Cardiac fibroblast (primary cell): ENCODE data around the gene S100A1.

ENCODE experiments used
- DNase-seq, 2 donors: peaks; one replicate each; pipeline versions ENCODE4 v3.0.0 to v3.0.0-alpha.2; 2010; ENCODE audit warnings: low read depth in 2 of 2
- H3K4me3 ChIP-seq, 2 donors: replicated peaks in 1 of 2; 1 replicate in 1 of 2; 2 replicates in 1 of 2; pipeline ENCODE4 v1.5.1; 2011; ENCODE audit warnings: low read depth in 2 of 2, low read length in 2 of 2, mild to moderate bottlenecking in 2 of 2, moderate library complexity in 1 of 2
- CTCF ChIP-seq: IDR thresholded peaks from one replicate; pipeline ENCODE4 v1.5.1; 2011; ENCODE audit warnings: low read depth, mild to moderate bottlenecking, low read length, inconsistent platforms

Gene S100A1

DNA sequence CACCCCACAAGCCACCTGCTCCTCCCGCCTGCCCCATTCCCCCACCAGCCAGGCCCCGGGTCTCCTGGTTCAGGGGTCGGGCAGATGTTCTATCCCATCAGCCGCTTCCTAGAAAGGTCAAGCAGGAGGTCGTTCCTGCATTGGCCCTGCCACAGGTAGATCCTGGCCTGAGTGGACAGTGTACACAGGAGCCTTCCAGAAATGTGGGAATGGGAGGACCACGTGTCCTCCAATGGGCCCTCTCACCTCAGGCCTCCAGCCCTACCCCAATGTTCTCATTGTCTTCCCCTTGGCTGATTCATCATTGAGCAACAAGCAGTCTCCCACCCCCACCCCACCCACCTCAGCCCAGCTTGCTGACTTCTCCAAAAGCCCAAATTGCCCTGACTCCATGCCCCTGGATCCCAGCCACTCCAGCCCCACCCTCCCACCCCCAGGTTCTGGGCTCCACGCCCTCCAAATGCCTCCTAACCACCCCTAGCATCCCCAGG, 17.4 kb upstream of the S100A1 start:
- peak in 1 of 2 donors; percentile 77 for DNase-seq
- H3K4me3 ChIP-seq, result peak overlapping the region; percentile 8 to 77
- no peak for TF ChIP-seq CTCF

- H3K4me3 ChIP-seq, result peak overlapping the region; percentile 71 to 77
- no peak for TF ChIP-seq CTCF
- no peak for DNase-seq
These were observed 16.9 kb upstream of the S100A1 start for GRCh38 chr1:153611356-153611755.

GRCh38 chr1:153612111-153612754, 16.0 kb upstream of the S100A1 start:
- DNase-seq, result no peak
- H3K4me3 ChIP-seq, result peak overlapping the region; percentile 71 to 77
- no peak for TF ChIP-seq CTCF

DNA sequence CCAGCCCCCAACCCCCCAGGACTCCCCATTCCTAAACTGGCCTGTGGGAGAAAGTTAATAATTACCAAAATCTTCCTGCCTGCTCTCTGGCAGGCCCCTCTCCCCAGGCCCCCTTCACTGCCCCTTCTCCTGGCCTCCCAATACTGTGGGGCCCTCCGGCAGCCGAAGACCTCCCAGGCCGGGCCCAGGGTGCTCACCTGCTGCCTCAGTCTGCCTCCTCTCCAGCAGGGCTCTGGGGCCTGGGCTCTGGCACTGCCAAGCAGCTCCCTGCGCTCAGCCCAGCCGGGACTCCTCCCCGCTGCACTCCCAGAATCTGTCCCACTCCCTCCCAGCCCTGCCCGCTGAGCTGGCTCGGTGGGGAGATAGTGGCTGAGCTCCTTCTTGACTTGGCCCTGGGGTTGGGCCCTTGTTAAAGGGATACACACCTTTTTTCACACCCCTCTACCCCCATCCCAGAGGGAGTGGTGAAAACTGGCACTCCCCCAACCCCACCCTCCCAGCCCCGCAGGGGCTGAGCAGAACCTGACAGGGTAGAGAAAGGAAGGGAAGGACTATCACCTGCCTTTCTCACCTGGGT, 15.4 kb upstream of the S100A1 start, which contains the start of gene S100A16:
Gene S100A16 (minus strand): TSS at position 383 of the 577 bp plus-strand sequence. CDS start 4,986 bp downstream, outside the sequence.
- peak; percentile 51 to 79 for DNase-seq
- no peak for TF ChIP-seq CTCF
- H3K4me3 ChIP-seq, result peak within 1 kb of the TSS; percentile 71 to 77

- TF ChIP-seq CTCF, result no peak
- peak overlapping the region in 1 of 2 donors; percentile 77 for H3K4me3 ChIP-seq
- DNase-seq, result no peak
These were observed 14.8 kb upstream of the S100A1 start for GRCh38 chr1:153613406-153613805.

DNA sequence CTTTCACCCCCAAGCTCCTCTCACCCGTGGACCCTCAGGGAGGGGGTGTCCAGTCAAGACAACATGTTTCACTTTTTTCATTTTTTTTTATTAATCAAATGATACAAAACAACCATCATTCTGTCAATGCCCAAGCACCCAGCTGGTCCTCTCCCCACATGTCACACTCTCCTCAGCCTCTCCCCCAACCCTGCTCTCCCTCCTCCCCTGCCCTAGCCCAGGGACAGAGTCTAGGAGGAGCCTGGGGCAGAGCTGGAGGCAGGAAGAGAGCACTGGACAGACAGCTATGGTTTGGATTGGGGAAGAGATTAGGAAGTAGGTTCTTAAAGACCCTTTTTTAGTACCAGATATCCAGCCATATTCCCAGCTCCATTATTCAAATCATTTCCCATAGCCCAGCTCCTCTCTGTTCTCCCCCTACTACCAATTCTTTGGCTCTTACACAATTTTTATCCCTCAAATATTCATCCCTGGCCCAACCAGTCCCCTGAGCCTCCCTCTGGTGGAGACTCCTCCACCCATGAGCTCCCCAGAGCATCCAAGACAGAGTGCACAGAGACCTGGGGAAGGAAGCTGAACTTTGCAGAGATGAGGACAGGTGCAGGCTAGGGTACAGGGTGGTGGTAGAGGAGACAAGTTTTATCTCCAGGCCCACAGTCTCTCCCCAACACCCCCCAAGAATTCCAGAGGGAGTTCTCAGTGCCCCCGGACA, 13.9 kb upstream of the S100A1 start:
- peak; percentile 7 for TF ChIP-seq CTCF
- no peak overlapping the region for H3K4me3 ChIP-seq
- no peak for DNase-seq
